NCI-H1436 treated with DMSO at 0.1 percent for 48 hours (cell line): ENCODE data around the gene SLC39A11.
"Not testable (repeated sequence)": the region's sequence is repeated elsewhere in the genome, so short reads cannot be mapped to it uniquely, and the experiment has no call there.

Experiments used
- DNase-seq: peaks from one replicate; lab custom pipeline; 2025; lab: John Stamatoyannopoulos, UW

Gene SLC39A11

DNA sequence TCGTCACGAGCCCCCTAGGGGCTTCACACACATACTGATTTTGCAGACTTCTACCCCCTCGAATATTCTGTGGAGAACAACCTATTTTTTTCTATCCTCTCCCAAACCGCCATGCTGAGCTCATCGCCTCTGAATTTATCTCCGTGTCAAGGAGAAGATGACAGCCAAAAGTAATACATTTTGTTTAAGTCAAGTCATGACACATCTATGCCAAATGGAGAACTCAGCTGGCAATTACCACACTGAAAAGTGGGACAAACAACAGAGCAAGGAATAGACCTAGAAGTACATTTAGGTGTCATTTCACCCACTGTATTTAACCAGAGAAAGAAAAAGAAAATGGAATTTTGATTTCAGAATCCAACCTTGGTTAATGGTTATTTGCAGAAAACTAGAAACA is 260.2 kb downstream of the SLC39A11 start:
- no peak for DNase-seq

DNA sequence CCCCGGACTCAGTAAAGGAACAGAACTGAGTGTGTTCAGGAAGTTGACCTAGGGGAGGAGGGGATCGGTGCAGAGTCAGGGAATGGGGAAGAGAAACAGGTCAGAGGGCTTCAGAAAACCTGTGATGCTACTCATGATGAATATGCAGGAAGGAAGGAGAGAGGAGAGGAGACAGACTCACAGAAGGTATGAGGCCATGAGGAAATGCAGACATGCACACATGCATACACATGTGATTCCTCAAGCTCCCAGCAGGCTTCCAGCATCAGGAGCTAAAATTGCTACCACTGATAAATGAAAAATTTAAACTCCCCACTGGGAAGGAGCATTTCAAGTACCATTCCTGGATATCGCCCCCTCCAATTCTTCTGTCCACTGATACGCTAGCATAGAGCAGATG is 262.6 kb downstream of the SLC39A11 start:
- DNase-seq, result no peak

- DNase-seq, result no peak
Observed at GRCh38 chr17:72826602-72827001, 265.9 kb downstream of the SLC39A11 start.

GRCh38 chr17:72826059-72826458 is 266.4 kb downstream of the SLC39A11 start:
- not testable (repeated sequence) for DNase-seq

DNA sequence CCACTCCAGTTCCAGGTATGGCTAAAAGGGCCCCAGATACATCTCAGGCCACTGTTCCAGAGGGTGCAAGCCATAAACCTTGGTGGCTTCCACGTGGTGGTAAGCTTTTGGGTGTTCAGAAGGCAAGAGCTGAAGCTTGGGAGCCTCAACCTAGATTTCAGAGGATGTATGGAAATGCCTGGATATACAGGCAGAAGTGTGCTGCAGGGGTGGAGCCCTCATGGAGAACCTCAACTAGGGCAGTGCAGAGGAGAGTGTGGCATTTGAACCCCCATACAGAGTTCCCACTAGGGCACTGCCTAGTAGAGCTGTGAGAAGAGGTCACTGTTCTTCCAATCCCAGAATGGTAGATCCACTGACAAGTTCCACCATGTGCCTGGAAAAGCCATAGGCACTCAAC is 267.3 kb downstream of the SLC39A11 start:
- DNase-seq, result no peak

GRCh38 chr17:72824267-72824666 is 268.2 kb downstream of the SLC39A11 start:
- DNase-seq, result not testable (repeated sequence)

DNA sequence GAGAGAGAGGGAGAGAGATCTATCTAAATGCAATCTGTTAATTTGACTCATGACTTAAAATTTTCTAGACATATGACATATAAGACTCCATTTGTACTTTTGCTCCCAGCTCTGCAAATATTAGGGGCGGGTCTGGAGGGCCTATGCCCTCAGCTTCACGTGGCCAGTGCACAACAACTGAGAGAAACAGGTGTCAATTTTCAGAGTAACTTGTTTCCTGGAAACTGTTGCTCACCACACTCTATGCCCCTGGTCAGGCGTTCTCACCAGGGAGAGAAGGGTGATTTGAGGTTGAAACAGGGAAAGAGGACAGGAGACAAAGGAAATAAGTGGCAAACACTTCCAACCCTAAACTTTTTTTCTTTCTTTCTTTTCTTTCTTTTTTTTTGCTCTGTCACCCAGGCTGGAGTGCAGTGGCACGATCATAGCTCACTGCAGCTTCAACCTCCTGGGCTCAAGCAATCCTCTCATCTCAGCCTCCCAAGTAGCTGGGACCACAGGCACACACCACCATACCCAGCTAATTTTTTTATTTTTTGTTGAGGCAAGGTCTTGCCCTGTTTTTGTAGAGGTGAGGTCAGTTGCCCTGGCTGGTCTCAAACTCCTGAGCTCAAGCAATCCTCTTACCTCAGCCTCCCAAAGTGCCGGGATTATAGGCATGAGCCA is 270.0 kb downstream of the SLC39A11 start:
- no peak for DNase-seq

GRCh38 chr17:72816406-72816805 is 276.1 kb downstream of the SLC39A11 start:
- no peak for DNase-seq

- DNase-seq, result no peak
Observed at GRCh38 chr17:72813481-72813880, 279.0 kb downstream of the SLC39A11 start.

DNA sequence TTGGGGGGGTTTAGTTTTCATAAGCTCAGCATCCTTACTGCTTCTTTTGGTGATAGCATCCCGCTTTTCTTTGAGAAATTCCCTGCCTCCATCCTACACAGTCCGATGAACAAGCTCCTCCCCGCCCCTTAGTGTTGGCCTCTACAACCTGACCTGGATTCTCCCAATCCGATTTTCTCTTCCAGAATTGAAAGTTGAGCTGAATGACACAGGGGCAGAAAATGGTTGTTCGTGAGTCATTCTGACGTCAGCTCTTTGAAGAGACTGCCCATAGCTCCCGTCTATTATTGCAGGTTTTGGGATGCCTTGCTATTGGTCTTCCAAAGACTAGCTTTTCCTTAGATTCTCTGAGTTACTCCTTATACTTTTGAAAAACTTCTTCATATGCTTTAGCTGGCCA is 279.7 kb downstream of the SLC39A11 start:
- DNase-seq, result no peak

- no peak for DNase-seq
Observed at GRCh38 chr17:72811976-72812687, 280.4 kb downstream of the SLC39A11 start.

GRCh38 chr17:72810991-72811508 is 281.4 kb downstream of the SLC39A11 start:
- DNase-seq, result no peak

- no peak for DNase-seq
Observed at GRCh38 chr17:72806011-72806410, 286.5 kb downstream of the SLC39A11 start.

GRCh38 chr17:72804949-72805707 is 287.4 kb downstream of the SLC39A11 start:
- DNase-seq, result no peak

DNA sequence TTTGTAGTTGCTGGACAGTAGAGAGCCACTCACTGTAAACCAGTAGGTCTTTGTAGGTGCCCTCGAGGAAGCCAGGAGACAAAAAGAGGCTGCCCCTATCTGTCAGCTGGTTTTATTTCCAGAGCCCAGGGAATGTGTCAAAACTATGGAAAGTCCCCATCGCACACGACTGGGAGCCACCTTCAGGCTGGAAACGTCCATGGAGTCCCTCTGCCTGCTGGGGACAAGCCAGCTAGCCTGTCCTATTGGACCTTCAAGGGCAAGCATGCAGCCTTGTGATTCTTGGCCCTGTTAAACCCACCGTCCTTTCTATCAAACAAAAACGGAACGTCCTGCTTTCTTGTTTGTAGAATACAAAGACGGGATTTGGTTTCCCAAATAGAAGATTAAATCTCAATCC is 289.8 kb downstream of the SLC39A11 start:
- no peak for DNase-seq

DNA sequence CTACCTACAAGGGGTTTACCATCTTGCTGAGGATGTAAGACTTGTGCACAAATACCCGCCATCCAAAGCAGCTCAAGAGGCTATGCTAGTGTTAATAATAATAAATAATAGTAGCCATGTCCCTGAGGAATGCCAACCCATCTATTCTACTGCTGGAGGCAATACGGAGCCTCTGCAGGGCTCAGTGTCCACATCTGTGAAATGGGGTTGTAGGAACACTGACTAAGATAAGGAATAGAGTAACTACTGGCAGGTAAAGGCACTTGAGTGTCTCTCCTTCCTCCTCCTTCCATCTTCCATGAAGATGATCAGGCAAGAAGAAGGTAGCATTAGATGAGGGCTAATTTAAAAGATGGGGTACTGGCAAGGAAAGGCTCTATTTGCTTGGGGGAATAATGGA is 295.3 kb downstream of the SLC39A11 start:
- no peak for DNase-seq

GRCh38 chr17:72795941-72796340 is 296.5 kb downstream of the SLC39A11 start:
- no peak for DNase-seq

GRCh38 chr17:72794152-72794551 is 298.3 kb downstream of the SLC39A11 start:
- DNase-seq, result no peak

GRCh38 chr17:72792771-72793170 is 299.7 kb downstream of the SLC39A11 start:
- DNase-seq, result no peak

GRCh38 chr17:72790190-72790589 is 302.3 kb downstream of the SLC39A11 start:
- no peak for DNase-seq

DNA sequence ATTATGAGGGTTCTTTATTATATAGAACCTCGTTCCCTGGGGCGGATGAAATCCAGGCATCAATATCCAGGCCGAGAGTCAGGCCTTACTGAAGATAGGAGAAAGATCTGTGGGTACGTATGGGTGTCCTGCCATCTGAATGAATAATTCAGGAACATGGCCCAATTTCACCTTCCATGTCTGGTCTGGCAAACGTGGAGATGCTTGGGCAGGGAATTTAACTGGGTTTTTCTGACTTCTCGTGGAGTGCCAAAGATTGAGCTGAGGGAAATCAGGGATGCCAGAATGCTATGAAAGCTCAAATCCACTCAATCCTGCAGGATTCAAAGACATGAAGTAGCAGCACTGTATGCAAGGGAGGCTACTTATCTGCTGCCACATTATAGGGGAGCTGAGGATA is 302.8 kb downstream of the SLC39A11 start:
- no peak for DNase-seq

DNA sequence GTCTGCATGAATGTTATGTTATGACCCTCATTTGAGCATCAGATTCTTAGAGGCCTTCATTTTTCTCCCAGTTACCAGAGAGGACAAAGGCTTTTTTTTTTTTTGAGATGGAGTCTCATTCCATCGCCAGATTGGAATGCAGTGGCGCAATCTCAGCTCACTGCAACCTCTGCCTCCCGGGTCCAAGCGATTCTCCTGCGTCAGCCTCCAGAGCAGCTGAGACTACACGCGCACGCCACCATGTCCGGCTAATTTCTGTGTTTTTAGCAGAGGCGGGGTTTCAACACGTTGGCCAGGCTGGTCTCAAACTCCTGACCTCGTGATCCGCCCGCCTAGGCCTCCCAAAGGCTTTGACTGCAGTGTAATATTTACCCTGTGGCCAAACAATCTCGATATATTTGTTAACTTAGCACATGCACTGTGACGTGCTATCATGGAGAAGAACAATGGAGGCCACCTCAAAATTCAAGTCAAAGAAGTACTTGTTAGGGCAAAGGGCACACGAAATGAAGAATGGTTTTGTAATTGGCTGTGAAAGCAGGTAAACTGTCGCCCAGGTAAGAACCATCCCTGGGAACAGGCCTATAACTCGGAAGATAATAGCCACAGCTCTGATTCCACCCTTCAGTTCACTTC is 303.4 kb downstream of the SLC39A11 start:
- DNase-seq, result no peak
